ENCODE measurements around the gene CIZ1. TPM values are rescaled to one million over a fixed set of nuclear protein-coding genes. Genes with fewer than 3 reads are reported as not detected.

Gene CIZ1
- total RNA-seq, 1 donor from 2014 or later = 101 TPM

DNA sequence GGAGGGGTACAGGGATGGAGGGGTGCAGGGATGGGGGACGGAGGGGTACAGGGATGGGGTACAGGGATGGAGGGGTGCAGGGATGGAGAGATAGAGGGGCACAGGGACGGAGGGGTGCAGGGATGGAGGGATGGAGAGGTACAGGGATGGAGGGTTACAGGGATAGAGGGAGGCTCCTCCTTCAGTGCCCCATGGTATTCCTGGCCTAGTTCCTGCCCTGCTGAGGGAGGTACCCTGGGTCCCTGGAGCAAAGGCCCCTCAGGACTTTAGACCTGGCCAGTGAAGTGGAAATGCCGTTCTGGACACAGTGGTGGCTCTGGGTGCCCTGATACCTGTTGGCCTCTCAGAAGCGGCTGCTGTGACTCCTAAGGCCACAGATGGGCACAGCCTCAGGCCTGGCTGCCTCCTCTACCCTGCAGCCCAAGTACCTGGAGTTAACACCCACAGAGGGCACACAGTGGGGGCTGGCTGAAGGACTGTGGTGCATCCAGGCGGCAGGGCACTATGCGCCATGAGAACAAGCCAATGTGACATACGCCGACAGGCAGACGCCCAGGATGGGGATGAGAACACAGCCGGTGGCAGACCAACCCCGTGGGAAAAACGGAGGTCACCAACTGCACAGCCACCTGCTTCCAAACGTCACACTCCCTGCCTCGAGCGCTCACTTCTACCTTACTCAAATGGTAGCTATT is 72.3 kb downstream of the CIZ1 start:
- peaks cover 0 to 28% of the 10 kb centered on the region in 2 donors for H3K36me3 ChIP-seq
- no peak for DNase-seq (ENCODE audit: extremely low spot score in 2 of 2)
- no peaks in the 10 kb centered on the region for H3K9me3 ChIP-seq
- H3K4me3 ChIP-seq = no peak overlapping the region
- no peak for TF ChIP-seq POLR2A (IDR thresholded peaks at IDR 0.05)
- TF ChIP-seq POLR2AphosphoS5 (IDR thresholded peaks at IDR 0.05; ENCODE audit: insufficient read depth in 1 of 2, low read depth in 1 of 2) = no peak
- TF ChIP-seq, protein P1, sequence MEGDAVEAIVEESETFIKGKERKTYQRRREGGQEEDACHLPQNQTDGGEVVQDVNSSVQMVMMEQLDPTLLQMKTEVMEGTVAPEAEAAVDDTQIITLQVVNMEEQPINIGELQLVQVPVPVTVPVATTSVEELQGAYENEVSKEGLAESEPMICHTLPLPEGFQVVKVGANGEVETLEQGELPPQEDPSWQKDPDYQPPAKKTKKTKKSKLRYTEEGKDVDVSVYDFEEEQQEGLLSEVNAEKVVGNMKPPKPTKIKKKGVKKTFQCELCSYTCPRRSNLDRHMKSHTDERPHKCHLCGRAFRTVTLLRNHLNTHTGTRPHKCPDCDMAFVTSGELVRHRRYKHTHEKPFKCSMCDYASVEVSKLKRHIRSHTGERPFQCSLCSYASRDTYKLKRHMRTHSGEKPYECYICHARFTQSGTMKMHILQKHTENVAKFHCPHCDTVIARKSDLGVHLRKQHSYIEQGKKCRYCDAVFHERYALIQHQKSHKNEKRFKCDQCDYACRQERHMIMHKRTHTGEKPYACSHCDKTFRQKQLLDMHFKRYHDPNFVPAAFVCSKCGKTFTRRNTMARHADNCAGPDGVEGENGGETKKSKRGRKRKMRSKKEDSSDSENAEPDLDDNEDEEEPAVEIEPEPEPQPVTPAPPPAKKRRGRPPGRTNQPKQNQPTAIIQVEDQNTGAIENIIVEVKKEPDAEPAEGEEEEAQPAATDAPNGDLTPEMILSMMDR (IDR thresholded peaks at IDR 0.05) = no peak
- intact Hi-C loops (cut with DNase I) = loop anchor here (5.0 kb wide), 2 partner anchors 77 to 177 kb away; no protein-coding TSS in a partner anchor
- peaks cover 4% of the 10 kb centered on the region for H3K4me1 ChIP-seq
- no peaks in the 10 kb centered on the region for H3K27me3 ChIP-seq
- H3K27ac ChIP-seq = no peak overlapping the region

DNA sequence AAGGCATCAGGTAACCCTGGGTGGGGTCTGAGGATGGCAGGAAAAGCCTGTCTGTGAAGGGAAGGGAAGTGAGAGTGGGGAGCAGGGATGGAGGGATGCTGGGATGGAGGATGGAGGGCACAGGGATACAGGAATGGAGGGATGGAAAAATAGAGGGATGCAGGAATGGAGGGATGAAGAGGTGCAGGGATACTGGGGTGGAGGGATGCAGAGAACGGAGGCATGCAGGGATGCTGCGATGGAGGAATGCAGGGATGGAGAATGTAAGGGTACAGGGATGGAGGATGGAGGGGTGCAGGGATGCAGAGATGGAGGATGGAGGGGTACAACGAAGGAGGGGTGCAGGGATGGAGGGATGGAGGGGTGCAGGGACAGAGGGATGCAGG is 72.9 kb downstream of the CIZ1 start:
- H3K27me3 ChIP-seq = no peaks in the 10 kb centered on the region
- H3K9me3 ChIP-seq = no peaks in the 10 kb centered on the region
- no peak overlapping the region for H3K27ac ChIP-seq
- TF ChIP-seq, protein P1 (IDR thresholded peaks at IDR 0.05) = no peak
- TF ChIP-seq POLR2A (IDR thresholded peaks at IDR 0.05) (no peak), POLR2AphosphoS5 (IDR thresholded peaks at IDR 0.05; ENCODE audit: insufficient read depth in 1 of 2, low read depth in 1 of 2) (no peak)
- no peak overlapping the region for H3K4me3 ChIP-seq
- peaks cover 0 to 21% of the 10 kb centered on the region in 2 donors for H3K36me3 ChIP-seq
- H3K4me1 ChIP-seq = peaks cover 4% of the 10 kb centered on the region
- intact Hi-C loops (cut with DNase I) = loop anchor here (5.0 kb wide), 2 partner anchors 76 to 176 kb away; no protein-coding TSS in a partner anchor
- DNase-seq (ENCODE audit: extremely low spot score in 2 of 2) = no peak

DNA sequence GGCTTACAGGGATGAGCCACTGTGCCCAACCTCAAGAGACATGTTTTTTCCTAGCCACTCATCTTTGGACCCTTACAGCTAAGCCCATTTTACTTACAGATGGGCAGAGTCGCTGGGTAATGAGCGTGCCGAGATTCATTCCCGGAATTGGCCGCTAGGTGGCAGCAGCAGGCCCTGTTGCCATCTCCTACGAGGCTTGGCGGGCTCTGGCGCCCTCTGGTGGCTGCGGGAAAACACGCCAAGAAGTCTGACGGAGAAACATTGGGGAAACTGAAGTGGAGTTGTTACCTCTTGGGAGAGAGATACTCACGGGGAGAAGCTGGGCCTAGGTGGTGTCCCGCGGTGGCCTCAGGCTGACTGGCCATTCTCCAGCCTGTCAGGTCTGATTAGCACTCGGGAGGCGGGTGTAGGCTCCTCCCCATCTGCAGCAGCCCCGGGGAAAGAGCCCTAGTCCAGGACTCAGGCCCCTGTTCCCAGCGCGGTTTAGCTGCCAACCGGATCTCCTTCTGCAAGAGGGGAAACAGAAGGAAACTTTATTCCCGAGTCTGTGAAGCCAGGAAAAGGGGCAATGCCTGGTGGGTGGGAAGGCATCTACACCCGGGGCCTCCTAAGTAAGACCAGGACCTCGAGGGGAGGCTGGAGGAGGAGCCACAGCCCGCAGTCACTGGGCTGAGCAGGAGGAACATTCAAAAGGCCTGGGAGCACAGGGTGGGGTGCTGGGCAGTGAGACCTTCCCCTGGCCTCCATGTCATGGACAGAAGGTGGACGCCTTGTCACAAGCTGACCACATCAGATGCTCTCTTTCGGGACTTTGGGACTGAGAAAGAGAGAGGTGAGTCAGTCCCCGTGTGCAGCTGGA is 73.5 kb downstream of the CIZ1 start:
- Histone ChIP-seq H3K4me3 (no peak overlapping the region), H3K27ac (peak overlapping the region; percentile 51), H3K4me1 (peaks cover 4% of the 10 kb centered on the region), H3K9me3 (no peaks in the 10 kb centered on the region), H3K36me3 (peaks cover 0 to 15% of the 10 kb centered on the region in 2 donors), H3K27me3 (no peaks in the 10 kb centered on the region)
- intact Hi-C loops (cut with DNase I) = loop anchor here (5.0 kb wide), 2 partner anchors 76 to 176 kb away; no protein-coding TSS in a partner anchor
- no peak for DNase-seq (ENCODE audit: extremely low spot score in 2 of 2)
- peak; percentile 57 to 87 for TF ChIP-seq POLR2AphosphoS5 (IDR thresholded peaks at IDR 0.05; ENCODE audit: insufficient read depth in 1 of 2, low read depth in 1 of 2)
- TF ChIP-seq, protein P1 (IDR thresholded peaks at IDR 0.05) = peak; percentile 98 to 100 (median 100)
- no peak for TF ChIP-seq POLR2A (IDR thresholded peaks at IDR 0.05)

DNA sequence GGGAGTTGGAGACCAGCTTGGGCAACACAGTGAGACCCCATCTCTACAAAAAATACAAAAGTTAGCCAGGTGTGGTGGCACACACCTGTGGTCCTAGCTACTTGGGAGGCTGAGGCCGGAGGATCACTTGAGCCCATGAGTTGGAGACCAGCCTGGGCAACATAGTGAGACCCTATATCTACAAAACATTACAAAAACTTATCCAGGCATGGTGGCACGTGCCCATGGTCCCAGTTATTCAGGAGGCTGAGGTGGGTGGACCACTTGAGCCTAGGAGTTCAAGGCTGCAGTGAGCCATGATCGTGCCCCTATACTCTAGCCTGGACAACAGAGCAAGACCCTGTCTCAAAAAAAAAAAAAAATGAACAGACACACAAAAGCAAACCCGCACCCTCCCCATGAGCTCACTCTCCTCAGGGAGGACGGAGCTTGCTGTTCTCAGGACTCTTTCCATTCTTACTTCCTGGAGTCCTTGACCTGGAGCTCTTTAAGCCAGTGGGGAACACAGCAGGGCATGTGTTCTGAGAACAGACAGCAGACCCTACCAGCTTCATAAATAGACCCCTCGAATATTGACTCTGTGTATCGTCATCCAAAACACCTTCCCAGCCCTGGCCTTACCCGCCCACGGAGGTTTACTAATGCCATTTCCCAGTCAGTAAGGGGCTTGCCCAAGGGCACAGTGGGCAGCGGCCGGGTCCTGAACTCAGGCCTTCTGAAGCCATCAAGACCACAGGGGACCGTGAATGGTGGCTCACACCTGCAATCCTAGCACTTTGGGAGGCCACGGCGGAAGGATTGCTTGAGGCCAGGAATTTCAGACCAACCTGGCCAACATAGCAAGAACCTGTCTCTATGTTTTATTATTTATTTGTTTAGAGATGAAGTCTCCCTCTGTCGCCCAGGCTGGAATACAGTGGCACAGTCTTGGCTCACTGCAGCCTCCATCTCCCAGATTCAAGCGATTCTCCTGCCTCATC is 75.0 kb downstream of the CIZ1 start:
- Histone ChIP-seq H3K4me3 (no peak overlapping the region), H3K27me3 (no peaks in the 10 kb centered on the region), H3K4me1 (peaks cover 4% of the 10 kb centered on the region), H3K36me3 (peaks cover 0 to 7% of the 10 kb centered on the region in 2 donors), H3K27ac (no peak overlapping the region), H3K9me3 (no peaks in the 10 kb centered on the region)
- intact Hi-C loops (cut with DNase I) = loop anchor here (5.0 kb wide), 2 partner anchors 74 to 174 kb away; no protein-coding TSS in a partner anchor
- TF ChIP-seq, protein P1 (IDR thresholded peaks at IDR 0.05) = no peak
- TF ChIP-seq POLR2AphosphoS5 (IDR thresholded peaks at IDR 0.05; ENCODE audit: insufficient read depth in 1 of 2, low read depth in 1 of 2) = no peak
- no peak for TF ChIP-seq POLR2A (IDR thresholded peaks at IDR 0.05)
- no peak for DNase-seq (ENCODE audit: extremely low spot score in 2 of 2)

Other genes starting within 250 kb of the CIZ1 start
- 30.9 TPM for gene EEIG1, start 210.6 kb downstream of the CIZ1 start, total RNA-seq
- gene NAIF1, start 124.3 kb downstream of the CIZ1 start, total RNA-seq = 13.3 TPM
- 44.4 TPM for gene SLC25A25, start 123.3 kb downstream of the CIZ1 start, total RNA-seq
- gene PTGES2, start 63.8 kb downstream of the CIZ1 start, total RNA-seq = 101 TPM
- gene LCN2, start 42.1 kb downstream of the CIZ1 start, total RNA-seq = 136 TPM
- 134 TPM for gene BBLN, start 31.3 kb downstream of the CIZ1 start, total RNA-seq
- gene DNM1, start 11.8 kb upstream of the CIZ1 start, total RNA-seq = 33.4 TPM
- gene GOLGA2, start 84.4 kb upstream of the CIZ1 start, total RNA-seq = 84.5 TPM
- gene SWI5, start 84.7 kb upstream of the CIZ1 start, total RNA-seq = 42.7 TPM
- 11.3 TPM for gene TRUB2, start 130.9 kb upstream of the CIZ1 start, total RNA-seq
- gene COQ4, start 131.3 kb upstream of the CIZ1 start, total RNA-seq = 42.0 TPM
- 28.0 TPM for gene SLC27A4, start 149.0 kb upstream of the CIZ1 start, total RNA-seq
- gene URM1, start 179.8 kb upstream of the CIZ1 start, total RNA-seq = 15.2 TPM
- 36.1 TPM for gene CERCAM, start 229.3 kb upstream of the CIZ1 start, total RNA-seq

Data from vagina (tissue), 2 donors.